Smooth muscle cell (in vitro differentiated cells): Measurements from ENCODE around the gene MAPKAPK3. TPM values are rescaled to one million over a fixed set of nuclear protein-coding genes. Genes with fewer than 3 reads are reported as not detected.

Experiments used
- DNase-seq: peaks from one replicate; lab custom pipeline; 2025; ENCODE audit not compliant: unreplicated experiment; lab: John Stamatoyannopoulos, UW
- H2AFZ ChIP-seq: fragments of 200-600 bp; sonication (generic); 2 replicates; pipeline ENCODE4 v1.6.0; 2016; ENCODE audit warnings: antibody characterized with exemption, low read depth, mild to moderate bottlenecking
- H3F3A ChIP-seq: fragments of 200-600 bp; sonication (generic); 2 replicates; pipeline ENCODE4 v1.6.0; 2017; ENCODE audit warnings: antibody characterized with exemption, low read depth
- H3K27ac ChIP-seq: fragments of 200-600 bp; sonication (generic); 2 replicates; pipeline ENCODE4 v1.5.1; 2016; ENCODE audit warnings: low read depth, mild to moderate bottlenecking
- H3K27me3 ChIP-seq: fragments of 200-600 bp; sonication (generic); 2 replicates; pipeline ENCODE4 v1.6.1; 2016; ENCODE audit warnings: low read depth, mild to moderate bottlenecking
- H3K36me3 ChIP-seq: fragments of 200-600 bp; sonication (generic); 2 replicates; pipeline ENCODE4 v1.5.1; 2016; ENCODE audit warnings: low read depth
- H3K4me1 ChIP-seq: fragments of 200-600 bp; sonication (generic); 2 replicates; pipeline ENCODE4 v1.5.1; 2016; ENCODE audit warnings: low read depth
- H3K4me2 ChIP-seq: fragments of 200-600 bp; sonication (generic); 2 replicates; pipeline ENCODE4 v1.6.0; 2016; ENCODE audit warnings: mild to moderate bottlenecking
- H3K4me3 ChIP-seq: fragments of 200-600 bp; sonication (generic); 2 replicates; pipeline ENCODE4 v1.5.1; 2016; ENCODE audit warnings: mild to moderate bottlenecking
- H3K79me2 ChIP-seq: fragments of 200-600 bp; sonication (generic); 2 replicates; pipeline ENCODE4 v1.6.0; 2016; ENCODE audit warnings: low read depth, mild to moderate bottlenecking
- H3K9ac ChIP-seq: fragments of 200-600 bp; sonication (generic); 2 replicates; pipeline ENCODE4 v1.6.0; 2016; ENCODE audit warnings: low read depth
- H3K9me3 ChIP-seq: fragments of 200-600 bp; sonication (generic); replicated peaks from 2 replicates; pipeline ENCODE4 v1.5.1; 2016; ENCODE audit warnings: low read depth
- H4K20me1 ChIP-seq: fragments of 200-600 bp; sonication (generic); 2 replicates; pipeline ENCODE4 v1.6.0; 2016; ENCODE audit warnings: low read depth
- WGBS: methylation state at CpG from one replicate; pipeline ENCODE4 v1.1.7; 2016; ENCODE audit warnings: low lambda C conversion rate; 5-methylcytosine and 5-hydroxymethylcytosine counted together
- polyA plus RNA-seq: library from polyadenylated mRNA; unstranded; fragments of >200 nt; fragmentation: Nextera tagmentation; extraction: Ambion mirVana; gene quantifications from 2 replicates; pipeline ENCODE4 v1.2.1, GENCODE V29; 2016
- total RNA-seq: library from RNA; depleted of rRNA; stranded (reverse); fragments of >200 nt; gene quantifications from 2 replicates; pipeline ENCODE4 v1.2.3, GENCODE V29; 2014
- TF ChIP-seq, protein P1 (sequence below): fragments of 200-600 bp; sonication (generic); IDR thresholded peaks from 2 replicates; pipeline ENCODE4 v1.5.1; 2017; ENCODE audit warnings: borderline replicate concordance, mild to moderate bottlenecking, antibody characterized with exemption; ENCODE audit not compliant: insufficient read depth, poor library complexity, severe bottlenecking

Gene MAPKAPK3
- total and polyA plus RNA-seq, 2 experiments from 2014 or later: 17.1 to 18.7 TPM

DNA sequence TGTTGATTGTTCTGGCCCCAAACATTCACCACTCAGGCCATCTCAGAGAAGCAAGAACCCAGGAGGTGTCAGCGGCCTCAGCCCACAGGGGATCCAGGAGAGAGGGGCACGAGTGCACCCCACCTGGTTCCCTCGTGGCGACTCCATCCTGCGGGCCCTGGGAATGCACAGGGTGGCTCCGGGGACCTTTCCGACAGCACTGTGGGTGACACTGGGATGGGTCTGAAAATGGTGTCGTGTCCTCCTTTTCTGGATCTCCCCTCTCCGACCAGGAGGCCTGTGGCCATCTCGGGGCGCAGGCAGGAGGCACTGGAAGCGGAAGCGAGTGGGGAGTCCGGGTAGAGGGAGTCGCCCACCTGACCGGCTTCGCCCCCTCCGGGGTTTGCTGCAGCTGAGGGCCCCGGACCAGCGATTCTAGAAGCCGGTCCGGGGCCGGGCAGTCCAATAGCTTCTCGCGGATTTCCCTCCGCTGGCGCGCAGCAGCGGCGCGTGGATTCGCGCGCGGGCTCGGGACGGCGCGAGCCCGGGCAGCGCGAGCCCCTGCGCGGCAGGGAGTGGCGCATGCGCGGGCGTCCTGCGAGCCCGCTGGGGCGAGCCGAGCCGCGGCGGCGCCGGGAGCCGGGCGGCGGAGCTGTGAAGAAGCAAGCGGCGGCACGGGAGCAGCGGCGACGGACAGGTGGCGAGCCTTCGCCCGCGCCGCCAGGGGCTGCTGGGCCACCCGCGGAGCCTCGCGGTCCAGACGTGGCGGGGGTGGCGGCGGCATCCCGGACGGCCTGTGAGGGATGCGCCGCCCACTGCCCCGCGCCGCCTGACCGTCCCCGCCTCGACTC is 57.6 kb downstream of the MAPKAPK3 start, which contains the start of gene DOCK3:
Gene DOCK3 (plus strand): TSS at position 579 of the 830 bp plus-strand sequence. CDS start 337 bp downstream, outside the sequence.
- H3K36me3 ChIP-seq: no peaks in the 10 kb centered on the region
- peaks cover 67% of the 10 kb centered on the region for H3K27me3 ChIP-seq
- H3K79me2 ChIP-seq: no peaks in the 10 kb centered on the region
- WGBS: 5% methylated on average over 63 of the region's 89 CpGs
- H3K4me1 ChIP-seq: peaks cover 19% of the 10 kb centered on the region
- TF ChIP-seq, protein P1, sequence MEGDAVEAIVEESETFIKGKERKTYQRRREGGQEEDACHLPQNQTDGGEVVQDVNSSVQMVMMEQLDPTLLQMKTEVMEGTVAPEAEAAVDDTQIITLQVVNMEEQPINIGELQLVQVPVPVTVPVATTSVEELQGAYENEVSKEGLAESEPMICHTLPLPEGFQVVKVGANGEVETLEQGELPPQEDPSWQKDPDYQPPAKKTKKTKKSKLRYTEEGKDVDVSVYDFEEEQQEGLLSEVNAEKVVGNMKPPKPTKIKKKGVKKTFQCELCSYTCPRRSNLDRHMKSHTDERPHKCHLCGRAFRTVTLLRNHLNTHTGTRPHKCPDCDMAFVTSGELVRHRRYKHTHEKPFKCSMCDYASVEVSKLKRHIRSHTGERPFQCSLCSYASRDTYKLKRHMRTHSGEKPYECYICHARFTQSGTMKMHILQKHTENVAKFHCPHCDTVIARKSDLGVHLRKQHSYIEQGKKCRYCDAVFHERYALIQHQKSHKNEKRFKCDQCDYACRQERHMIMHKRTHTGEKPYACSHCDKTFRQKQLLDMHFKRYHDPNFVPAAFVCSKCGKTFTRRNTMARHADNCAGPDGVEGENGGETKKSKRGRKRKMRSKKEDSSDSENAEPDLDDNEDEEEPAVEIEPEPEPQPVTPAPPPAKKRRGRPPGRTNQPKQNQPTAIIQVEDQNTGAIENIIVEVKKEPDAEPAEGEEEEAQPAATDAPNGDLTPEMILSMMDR: no peak
- no peak within 1 kb of the TSS for H3K27ac ChIP-seq
- no peaks in the 10 kb centered on the region for H3K9me3 ChIP-seq
- peak within 1 kb of the TSS; percentile 89 for H3K4me2 ChIP-seq
- peak within 1 kb of the TSS; percentile 50 for H3K4me3 ChIP-seq
- peak; percentile 5 for DNase-seq
- no peak within 1 kb of the TSS for H3K9ac ChIP-seq
- no peaks in the 10 kb centered on the region for H4K20me1 ChIP-seq
- H2AFZ ChIP-seq: no peak within 1 kb of the TSS
- peaks cover 3% of the 10 kb centered on the region for H3F3A ChIP-seq

DNA sequence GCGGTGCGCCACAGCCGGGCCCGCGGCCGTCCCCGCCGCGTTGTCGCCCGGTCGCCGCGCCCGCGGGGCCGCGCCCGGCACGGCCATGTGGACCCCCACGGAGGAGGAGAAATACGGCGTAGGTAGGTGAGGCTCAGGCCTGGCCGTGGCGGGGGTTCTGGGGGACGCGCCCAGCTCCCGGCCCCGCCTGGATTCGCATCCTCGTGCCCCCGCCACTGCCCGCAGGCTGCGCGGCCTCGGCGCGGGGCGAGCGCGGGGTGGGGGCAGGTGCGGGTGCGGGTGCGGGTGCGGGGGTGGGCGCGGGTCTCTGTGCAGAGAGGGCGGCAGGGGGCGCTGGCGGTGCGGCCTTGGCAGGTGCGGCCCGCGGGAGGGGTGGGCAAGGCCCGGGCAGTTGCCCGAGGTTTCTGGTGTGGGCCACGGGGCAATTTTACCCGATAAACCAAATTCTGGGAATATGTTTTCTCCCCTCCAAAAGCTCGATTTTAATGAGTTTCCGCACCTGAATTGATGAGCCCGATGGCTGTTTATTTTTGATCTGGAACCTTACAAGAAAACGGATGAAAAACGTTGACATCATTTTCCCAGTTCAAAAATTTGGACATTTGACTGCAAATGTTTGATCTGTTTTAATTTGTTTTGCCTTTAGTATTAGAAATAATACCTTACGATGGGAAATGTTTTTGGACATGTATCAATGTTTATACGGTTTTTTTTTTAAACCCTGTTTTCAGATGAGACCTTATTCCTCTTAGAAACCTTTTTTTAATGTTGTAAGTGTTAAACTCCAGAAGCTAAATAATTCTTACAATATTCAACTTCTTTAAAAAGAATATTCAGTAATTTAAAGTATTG is 58.5 kb downstream of the MAPKAPK3 start:
- Histone ChIP-seq H2AFZ (no peak overlapping the region), H3K27me3 (peaks cover 70% of the 10 kb centered on the region)
- WGBS: 3% methylated on average over 34 of the region's 65 CpGs

DNA sequence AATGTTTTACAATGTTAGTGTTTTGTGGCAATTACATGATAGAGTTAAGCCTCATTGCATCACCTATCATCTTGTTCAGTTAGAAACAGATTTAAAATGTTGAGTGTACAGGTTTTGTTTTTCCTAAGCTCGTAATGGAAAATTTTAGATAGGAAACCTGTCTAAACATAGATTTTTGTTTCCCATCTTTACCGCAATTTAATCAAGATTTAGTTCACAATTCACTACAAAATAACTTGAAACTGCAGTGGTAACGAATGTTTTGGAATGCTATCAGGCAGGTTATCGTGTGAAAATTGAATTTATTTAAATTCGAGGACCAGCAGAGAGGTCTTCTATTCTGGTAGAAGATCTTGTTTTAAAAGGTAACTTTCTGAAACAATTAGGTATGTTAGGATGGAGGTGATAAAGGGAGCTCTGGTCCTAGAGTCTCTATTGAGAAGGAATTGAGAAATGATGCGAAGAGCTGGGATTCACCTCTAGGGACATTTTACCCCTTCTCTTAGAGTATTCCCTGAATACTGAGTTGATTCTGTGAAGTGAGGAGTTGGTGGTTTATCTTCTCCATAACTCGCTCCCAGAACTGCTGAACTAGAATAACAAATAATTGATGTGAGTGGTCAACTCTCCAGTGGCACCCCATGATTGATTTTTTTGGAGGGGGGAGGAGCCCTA is 59.2 kb downstream of the MAPKAPK3 start:
- Histone ChIP-seq H3K9ac (no peak overlapping the region), H3K4me2 (peak overlapping the region; percentile 89), H3K4me1 (peaks cover 19% of the 10 kb centered on the region), H3K27ac (no peak overlapping the region), H3K79me2 (no peaks in the 10 kb centered on the region), H4K20me1 (no peaks in the 10 kb centered on the region), H3K4me3 (peak overlapping the region; percentile 50), H3K27me3 (peaks cover 70% of the 10 kb centered on the region), H3F3A (peaks cover 3% of the 10 kb centered on the region), H3K9me3 (no peaks in the 10 kb centered on the region), H3K36me3 (no peaks in the 10 kb centered on the region), H2AFZ (no peak overlapping the region)
- WGBS: 63% methylated on average over 7 of the region's 7 CpGs
- DNase-seq: no peak
- TF ChIP-seq, protein P1: no peak

More for the DNA sequence above, 58.5 kb downstream of the MAPKAPK3 start:
- no peak overlapping the region for H3K9ac ChIP-seq
- peaks cover 19% of the 10 kb centered on the region for H3K4me1 ChIP-seq
- TF ChIP-seq, protein P1: peak; percentile 42
- H3K27ac ChIP-seq: no peak overlapping the region
- H3F3A ChIP-seq: peaks cover 3% of the 10 kb centered on the region
- no peaks in the 10 kb centered on the region for H3K79me2 ChIP-seq
- H3K9me3 ChIP-seq: no peaks in the 10 kb centered on the region
- H4K20me1 ChIP-seq: no peaks in the 10 kb centered on the region
- peak overlapping the region; percentile 50 for H3K4me3 ChIP-seq
- DNase-seq: no peak
- H3K4me2 ChIP-seq: peak overlapping the region; percentile 89
- H3K36me3 ChIP-seq: no peaks in the 10 kb centered on the region
